SK-N-MC (cell line): ENCODE results near the gene KCNMA1.

Source experiments
- FOXP2 ChIP-seq: optimal IDR thresholded peaks from 2 replicates; pipeline ENCODE3; 2011; ENCODE audit warnings: mild to moderate bottlenecking, moderate library complexity; ENCODE audit not compliant: insufficient read depth; ENCODE audit errors: extremely low read length, control extremely low read depth
- POLR2AphosphoS5 ChIP-seq: IDR thresholded peaks from 2 replicates; pipeline ENCODE4 v1.6.1; 2012; ENCODE audit warnings: mild to moderate bottlenecking, low read depth, low read length, borderline replicate concordance

DNA sequence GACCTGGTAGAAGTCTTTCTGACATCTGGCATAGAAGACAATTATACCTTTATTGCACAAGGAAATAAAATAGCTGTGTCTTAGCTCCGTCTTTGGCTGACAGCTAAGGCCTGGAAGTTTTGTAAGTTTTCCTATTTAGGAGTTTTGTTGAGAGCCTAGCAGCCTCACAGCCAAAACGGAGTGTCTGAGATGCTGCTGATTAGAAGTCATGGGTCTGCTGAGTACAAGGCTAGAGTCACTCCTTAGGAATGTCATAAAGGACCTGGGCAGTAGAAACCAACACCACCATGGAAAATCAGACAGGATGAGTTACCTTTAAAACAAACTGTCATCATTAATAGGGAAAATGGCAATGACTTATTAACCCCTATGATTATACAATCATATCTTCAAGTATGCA is 442.5 kb downstream of the KCNMA1 start:
- TF ChIP-seq POLR2AphosphoS5 (no peak), FOXP2 (no peak)
